ENCODE measurements around the gene NR2E1. TPM values are rescaled to one million over a fixed set of nuclear protein-coding genes. Genes with fewer than 3 reads are reported as not detected.

The NR2E1 gene
- total and polyA plus RNA-seq, 2 of the 4 experiments (the other 2 are of a cell fraction): not detected

GRCh38 chr6:108200631-108201030 is 34.8 kb downstream of the NR2E1 start:
- Histone ChIP-seq H4K20me1 (ENCODE audit: insufficient read depth, low read length) (no peaks in the 10 kb centered on the region), H3K18ac (ENCODE audit: low read depth, low read length) (no peak overlapping the region), H2BK120ac (ENCODE audit: low read depth, low read length) (no peak overlapping the region), H2BK15ac (ENCODE audit: low read depth, low read length) (no peak overlapping the region), H3K27me3 (ENCODE audit: control insufficient read depth, insufficient read depth, low read length) (no peaks in the 10 kb centered on the region), H3K9me1 (ENCODE audit: insufficient read depth, low read length) (no peaks in the 10 kb centered on the region), H2AK9ac (replicated peaks; ENCODE audit: low read depth, low read length, poor library complexity) (no peak overlapping the region), H2AK5ac (ENCODE audit: low read depth, low read length) (no peak overlapping the region), H3K4me2 (ENCODE audit: low read depth, low read length) (no peak overlapping the region), H3K14ac (replicated peaks; ENCODE audit: low read depth, low read length) (no peak overlapping the region), H3K4me3 (ENCODE audit: insufficient read depth, low read depth, low read length) (no peak overlapping the region), H3K23ac (ENCODE audit: low read depth, low read length) (no peak overlapping the region), H2BK5ac (ENCODE audit: low read depth, low read length, poor library complexity, severe bottlenecking) (no peak overlapping the region), H3K9ac (ENCODE audit: low read depth, low read length) (no peak overlapping the region), H3K79me1 (ENCODE audit: low read depth in 1 of 2, low read length in 2 of 2) (no peaks in the 10 kb centered on the region), H4K91ac (ENCODE audit: insufficient read depth, low read depth, low read length) (no peak overlapping the region), H3K27ac (ENCODE audit: insufficient read depth, low read length) (no peak overlapping the region), H4K8ac (ENCODE audit: low read depth in 2 of 2, low read length in 2 of 2) (no peak overlapping the region), H3K4ac (ENCODE audit: low read depth, low read length) (no peak overlapping the region), H2BK20ac (ENCODE audit: low read depth, low read length) (no peak overlapping the region), H3K4me1 (ENCODE audit: control insufficient read depth, insufficient read depth, low read length) (no peaks in the 10 kb centered on the region), H4K5ac (ENCODE audit: low read depth, low read length) (no peak overlapping the region), H3K9me3 (ENCODE audit: control insufficient read depth, insufficient read depth, low read length) (no peaks in the 10 kb centered on the region), H2AFZ (replicated peaks; ENCODE audit: low read length, poor library complexity) (no peak overlapping the region), H3K56ac (ENCODE audit: extremely low read depth, insufficient read depth, low read length) (0 out of 2 replicates have a peak overlapping the region, but pooled peaks have one; percentile 6), H3K36me3 (ENCODE audit: control insufficient read depth, insufficient read depth, low read length) (no peaks in the 10 kb centered on the region; the same call in 1 of the 2 replicates)
- ChIA-PET POLR2A (ENCODE audit: unreplicated experiment) (no interaction called here), CTCF (no interaction called here)
- dilution Hi-C loops (cut with HindIII; ENCODE audit: low sequenced_read_pairs, unreplicated experiment) (no loop called here), intact Hi-C loops (cut with micrococcal nuclease) (no loop called here), in situ Hi-C loops (cut with MboI; ENCODE audit: low sequenced_read_pairs) (no loop called here)
- peak; percentile 74 for ATAC-seq (ENCODE audit: low read depth)
- TF ChIP-seq SMC3 (IDR thresholded peaks at IDR 0.05; ENCODE audit: low read depth, low read length): no peak
- no TSS peak for BruUV-seq (replicated peaks)
- no CpG with 5 or more reads among the region's 7 CpGs for WGBS, 2 experiments (ENCODE audit: extremely low coverage in 2 of 2, insufficient read length in 1 of 2)
- DNase-seq: peak; percentile 44

Measured in IMR-90 (cell line).